Measurements from ENCODE around the gene TTF2.
"Not testable (repeated sequence)": the region's sequence is repeated elsewhere in the genome, so short reads cannot be mapped to it uniquely, and the experiment has no call there.

The TTF2 gene

GRCh38 chr1:117121589-117122329 is 61.6 kb downstream of the TTF2 start, which contains the start of gene TRIM45:
TRIM45 (minus strand) TSS chr1:117121749; CDS start chr1:117121201, 548 bp downstream.
- DNase-seq (ENCODE audit: low read depth), result peak; percentile 65

- DNase-seq (ENCODE audit: low read depth), result no peak
These were observed 62.4 kb downstream of the TTF2 start for GRCh38 chr1:117122330-117123025.

- no peak for DNase-seq (ENCODE audit: low read depth)
These were observed 63.1 kb downstream of the TTF2 start for GRCh38 chr1:117123274-117123673.

DNA sequence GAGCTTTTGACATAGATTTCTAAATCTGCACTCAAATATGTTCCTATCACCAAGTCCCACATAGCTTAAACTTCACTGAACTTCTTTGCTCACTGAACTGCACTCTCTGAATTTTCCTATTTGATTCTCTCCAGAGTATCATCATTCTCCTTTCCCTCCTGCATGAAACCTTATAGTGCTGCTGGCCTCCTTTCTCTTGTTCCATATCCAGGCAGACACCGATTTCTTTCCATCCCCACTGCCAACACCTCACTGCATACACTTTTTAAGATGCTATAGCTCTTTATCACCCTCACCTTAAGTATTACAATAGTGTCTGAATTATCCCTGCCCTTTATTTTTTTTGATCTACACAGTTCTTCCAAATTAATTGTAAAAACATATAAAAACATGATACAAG is 64.5 kb downstream of the TTF2 start:
- DNase-seq (ENCODE audit: low read depth), result no peak

DNA sequence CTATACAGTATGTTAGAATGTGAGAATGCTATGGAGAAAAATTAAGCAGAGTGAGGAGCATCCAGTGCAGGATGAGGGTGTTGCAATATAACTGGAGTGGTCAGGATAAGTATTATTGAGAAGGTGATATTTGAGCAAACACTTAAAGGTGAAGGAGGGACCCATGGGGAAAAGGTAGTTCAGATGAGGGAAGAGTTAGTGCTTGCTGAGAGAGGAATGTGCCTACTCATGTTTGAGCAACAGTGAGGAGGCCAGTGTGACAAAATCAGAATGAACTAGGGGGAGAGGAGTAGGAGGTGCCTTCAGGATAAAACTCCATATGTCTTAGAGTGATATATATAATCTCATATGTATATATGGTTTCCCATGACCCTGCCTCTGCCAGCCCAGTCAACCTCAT is 67.7 kb downstream of the TTF2 start:
- DNase-seq (ENCODE audit: low read depth), result no peak

DNA sequence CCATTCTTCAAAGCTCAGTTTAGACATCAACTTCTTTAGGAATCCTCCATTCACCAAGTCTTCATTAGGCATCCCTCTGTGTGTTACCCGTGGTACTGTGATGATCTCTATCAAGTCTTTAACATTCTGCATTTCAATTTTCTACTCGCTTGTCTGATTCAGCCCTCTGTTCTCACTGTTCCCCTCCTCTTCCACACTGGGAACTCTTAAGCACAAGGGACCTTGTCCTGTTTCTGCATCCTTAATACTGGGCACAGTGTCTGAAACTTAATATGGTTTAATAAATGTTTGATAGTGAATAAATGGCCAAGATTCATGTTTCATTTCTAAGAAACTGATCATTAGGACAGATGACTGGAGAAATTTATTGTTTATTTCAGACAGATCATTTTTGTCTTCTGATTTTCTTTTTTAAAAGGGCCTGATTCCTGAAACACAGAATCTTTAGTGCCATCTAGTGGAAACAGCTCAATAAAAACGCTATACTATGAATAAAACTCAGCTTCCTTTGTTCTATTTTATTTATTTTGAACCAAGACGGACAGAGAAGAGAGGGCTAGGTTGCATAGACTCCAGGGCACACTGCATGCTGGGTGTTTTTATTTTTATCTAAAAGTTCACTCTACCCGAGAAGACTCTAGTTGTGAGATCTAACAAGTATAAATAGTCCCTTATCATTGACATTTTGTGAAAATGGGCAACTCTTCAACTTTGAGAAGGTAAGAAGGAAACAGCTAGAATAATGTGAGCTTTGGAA is 68.4 kb downstream of the TTF2 start:
- no peak for DNase-seq (ENCODE audit: low read depth)

- DNase-seq (ENCODE audit: low read depth), result no peak
These were observed 70.4 kb downstream of the TTF2 start for GRCh38 chr1:117130526-117130925.

DNA sequence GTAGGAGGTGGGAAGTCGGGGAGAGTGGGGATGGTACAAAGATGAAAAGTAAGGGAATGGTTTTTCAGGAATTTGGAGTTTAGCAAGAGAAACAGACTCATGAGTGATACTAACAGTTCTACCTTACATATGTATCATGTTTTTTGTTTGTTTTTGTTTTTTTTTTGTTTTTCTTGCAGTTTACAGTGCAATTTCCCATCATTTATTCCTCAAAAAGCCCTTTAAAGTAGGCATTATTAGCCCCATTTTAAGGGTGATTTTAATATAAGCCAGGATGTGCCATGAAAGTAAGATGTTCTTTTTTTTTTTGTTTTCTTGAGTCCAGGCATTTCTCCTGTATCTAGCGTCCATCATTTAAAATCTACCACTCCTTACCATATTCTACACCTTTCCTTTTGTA is 75.2 kb downstream of the TTF2 start:
- no peak for DNase-seq (ENCODE audit: low read depth)

GRCh38 chr1:117136749-117137148 is 76.6 kb downstream of the TTF2 start:
- no peak for DNase-seq (ENCODE audit: low read depth)

GRCh38 chr1:117137281-117137855 is 77.2 kb downstream of the TTF2 start:
- DNase-seq (ENCODE audit: low read depth), result no peak

- DNase-seq (ENCODE audit: low read depth), result no peak
These were observed 78.0 kb downstream of the TTF2 start for GRCh38 chr1:117138106-117138505.

- no peak for DNase-seq (ENCODE audit: low read depth)
These were observed 78.4 kb downstream of the TTF2 start for GRCh38 chr1:117138561-117138960.

DNA sequence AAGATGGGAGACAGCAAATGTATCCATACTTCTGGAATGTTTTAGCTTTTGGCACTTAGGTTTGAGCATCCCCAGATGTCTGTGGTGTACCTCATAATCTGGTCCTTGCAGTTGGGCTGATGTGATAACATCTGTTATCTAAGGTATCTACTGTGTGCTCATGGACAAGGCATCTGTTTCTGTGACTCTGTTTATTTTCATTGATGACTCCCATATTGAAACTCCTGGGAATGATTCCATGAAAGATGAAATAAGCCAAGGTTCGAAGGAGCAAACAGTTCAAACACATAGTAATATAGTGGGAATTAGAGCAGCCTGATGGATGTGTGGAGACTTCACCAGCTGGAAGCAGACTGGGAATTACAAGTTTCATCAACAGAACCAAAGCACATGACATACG is 82.1 kb downstream of the TTF2 start:
- no peak for DNase-seq (ENCODE audit: low read depth)

GRCh38 chr1:117143172-117143571 is 83.0 kb downstream of the TTF2 start:
- no peak for DNase-seq (ENCODE audit: low read depth)

- no peak for DNase-seq (ENCODE audit: low read depth)
These were observed 83.7 kb downstream of the TTF2 start for GRCh38 chr1:117143871-117144270.

DNA sequence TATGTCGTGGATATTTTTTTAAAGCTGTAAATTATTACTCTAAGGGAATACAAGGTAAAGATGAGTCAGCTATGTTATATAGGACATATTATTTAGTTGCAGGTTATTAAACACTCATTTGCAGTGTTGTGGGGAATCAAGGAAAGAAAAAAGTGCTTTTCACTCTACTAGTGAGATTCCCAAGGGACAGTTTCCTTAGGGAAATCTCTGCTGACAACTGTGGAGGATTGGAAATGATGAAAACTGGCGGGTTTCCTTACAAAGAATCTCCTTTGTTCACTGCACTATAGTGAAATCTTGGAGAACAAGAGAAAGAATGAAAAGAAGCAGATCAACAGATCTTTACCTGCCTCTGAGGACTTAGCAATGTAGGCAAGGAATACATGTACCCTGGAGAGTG is 85.9 kb downstream of the TTF2 start:
- no peak for DNase-seq (ENCODE audit: low read depth)

DNA sequence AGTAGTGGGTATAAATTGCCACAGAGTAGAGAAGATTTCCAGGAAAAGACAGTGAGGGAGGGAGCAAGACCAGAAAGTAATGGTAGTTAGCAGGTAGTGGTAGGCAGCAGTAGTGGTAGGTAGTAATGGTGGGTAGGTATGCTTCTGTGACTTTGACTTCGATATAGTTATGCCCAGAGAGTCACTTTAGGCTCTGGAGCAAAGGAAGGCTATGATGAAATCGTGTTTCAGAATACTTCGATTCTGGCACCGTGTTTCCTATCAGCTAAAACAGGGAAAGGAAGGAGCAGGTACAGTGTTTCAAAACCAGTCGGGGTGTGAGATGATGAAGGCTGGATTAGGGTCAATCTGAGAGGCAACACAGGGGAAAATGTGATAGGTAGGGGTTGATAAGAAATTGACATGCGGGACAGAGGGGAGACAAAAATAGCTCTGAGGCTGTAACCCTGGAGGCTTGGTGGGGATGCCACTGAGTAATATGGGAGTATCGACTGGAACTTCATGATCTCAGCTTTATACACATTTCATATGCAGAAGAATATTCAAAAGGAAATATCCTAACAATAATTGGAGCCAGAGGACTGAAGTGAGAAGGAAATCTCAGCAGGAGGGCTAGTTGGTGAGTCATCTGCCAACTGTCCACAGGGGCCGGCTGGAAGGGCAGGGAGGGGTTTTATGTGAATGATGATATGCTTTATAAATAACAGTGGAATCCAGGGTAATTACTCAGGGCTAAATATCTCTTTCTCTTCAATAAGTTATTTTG is 86.6 kb downstream of the TTF2 start:
- DNase-seq (ENCODE audit: low read depth), result no peak

GRCh38 chr1:117147341-117147831 is 87.3 kb downstream of the TTF2 start:
- DNase-seq (ENCODE audit: low read depth), result no peak

GRCh38 chr1:117147856-117148588 is 87.9 kb downstream of the TTF2 start:
- no peak for DNase-seq (ENCODE audit: low read depth)

DNA sequence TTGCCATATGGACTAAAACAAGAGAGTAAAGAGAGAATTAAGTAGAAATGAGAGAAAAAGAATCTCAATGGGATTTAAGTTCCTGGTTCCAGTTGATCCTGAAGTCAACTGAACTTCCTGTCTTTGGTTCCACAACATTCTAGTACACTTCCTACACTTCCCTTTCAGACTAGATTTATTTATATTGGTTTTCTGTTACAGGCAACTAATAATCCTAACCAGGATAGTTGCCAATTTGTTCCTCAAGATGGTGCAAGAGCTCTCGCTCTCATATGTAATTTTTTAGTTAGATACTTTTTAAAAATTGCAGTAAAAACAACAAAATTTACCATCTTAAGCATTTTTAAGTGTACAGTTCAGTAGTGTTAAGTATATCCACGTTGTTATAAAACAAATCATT is 90.2 kb downstream of the TTF2 start:
- DNase-seq (ENCODE audit: low read depth), result no peak

DNA sequence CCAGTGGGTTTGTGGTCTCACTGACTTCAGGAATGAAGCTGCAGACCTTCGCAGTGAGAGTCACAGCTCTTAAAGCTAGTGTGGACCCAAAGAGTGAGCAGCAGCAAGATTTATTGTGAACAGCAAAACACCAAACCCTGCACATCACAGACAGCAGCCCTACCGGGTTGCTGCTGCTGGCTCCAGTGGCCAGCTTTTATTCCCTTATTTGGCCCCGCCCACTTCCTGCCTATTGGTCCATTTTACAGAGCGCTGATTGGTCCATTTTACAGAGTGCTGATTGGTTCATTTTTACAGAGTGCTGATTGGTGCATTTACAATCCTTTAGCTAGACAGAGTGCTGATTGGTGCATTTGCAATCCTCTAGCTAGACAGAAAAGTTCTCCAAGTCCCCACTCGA is 91.2 kb downstream of the TTF2 start:
- not testable (repeated sequence) for DNase-seq (ENCODE audit: low read depth)

Measured in activated gamma-delta T cell treated with anti-CD3 and anti-CD28 coated beads, Interleukin-2, amount 50 U/mL, for 16 hours (primary cell).